ENCODE results near the gene DIPK1B.

DIPK1B gene

GRCh38 chr9:136735812-136736480 is 23.6 kb downstream of the DIPK1B start:
- DNase-seq (ENCODE audit: low read depth in 1 of 2, low spot score in 1 of 2) = no peak
- no peak overlapping the region for H3K27ac ChIP-seq (replicated peaks)
- H3K27me3 ChIP-seq (ENCODE audit: insufficient read depth, poor library complexity, severe bottlenecking) = no peaks in the 10 kb centered on the region
- TF ChIP-seq SPI1 (IDR thresholded peaks at IDR 0.05; ENCODE audit: borderline replicate concordance, low read depth) (no peak), GABPA (IDR thresholded peaks at IDR 0.05; ENCODE audit: low read depth) (no peak), CTCF (IDR thresholded peaks at IDR 0.05; ENCODE audit: insufficient read depth, low read length) (no peak), POLR2AphosphoS5 (IDR thresholded peaks at IDR 0.05; ENCODE audit: low read depth) (no peak), REST (IDR thresholded peaks at IDR 0.05; ENCODE audit: insufficient replicate concordance, low read depth) (no peak)
- H3K4me3 ChIP-seq (replicated peaks; ENCODE audit: insufficient read depth, low read length) = no peak overlapping the region

- H3K27me3 ChIP-seq (ENCODE audit: insufficient read depth, poor library complexity, severe bottlenecking) = peaks cover 12% of the 10 kb centered on the region
- no peak overlapping the region for H3K4me3 ChIP-seq (replicated peaks; ENCODE audit: insufficient read depth, low read length)
- TF ChIP-seq POLR2AphosphoS5 (IDR thresholded peaks at IDR 0.05; ENCODE audit: low read depth) = no peak
- TF ChIP-seq GABPA (IDR thresholded peaks at IDR 0.05; ENCODE audit: low read depth) = no peak
- no peak for TF ChIP-seq SPI1 (IDR thresholded peaks at IDR 0.05; ENCODE audit: borderline replicate concordance, low read depth)
- TF ChIP-seq REST (IDR thresholded peaks at IDR 0.05; ENCODE audit: insufficient replicate concordance, low read depth) = no peak
- no peak for TF ChIP-seq CTCF (IDR thresholded peaks at IDR 0.05; ENCODE audit: insufficient read depth, low read length)
- no peak overlapping the region for H3K27ac ChIP-seq (replicated peaks)
- no peak for DNase-seq (ENCODE audit: low read depth in 1 of 2, low spot score in 1 of 2)
Observed at GRCh38 chr9:136738960-136739359, 26.6 kb downstream of the DIPK1B start.

- Histone ChIP-seq H3K4me3 (replicated peaks; ENCODE audit: insufficient read depth, low read length) (no peak overlapping the region), H3K27ac (replicated peaks) (no peak overlapping the region), H3K27me3 (ENCODE audit: insufficient read depth, poor library complexity, severe bottlenecking) (peaks cover 12% of the 10 kb centered on the region)
- TF ChIP-seq POLR2AphosphoS5 (IDR thresholded peaks at IDR 0.05; ENCODE audit: low read depth) (no peak), SPI1 (IDR thresholded peaks at IDR 0.05; ENCODE audit: borderline replicate concordance, low read depth) (no peak), CTCF (IDR thresholded peaks at IDR 0.05; ENCODE audit: insufficient read depth, low read length) (no peak), REST (IDR thresholded peaks at IDR 0.05; ENCODE audit: insufficient replicate concordance, low read depth) (no peak), GABPA (IDR thresholded peaks at IDR 0.05; ENCODE audit: low read depth) (no peak)
- DNase-seq (ENCODE audit: low read depth in 1 of 2, low spot score in 1 of 2) = no peak
Observed at GRCh38 chr9:136739509-136739908, 27.1 kb downstream of the DIPK1B start.
